Effector CD8-positive, alpha-beta T cell (primary cell): Measurements from ENCODE around the gene GNG12.

ENCODE experiments used
- DNase-seq: peaks from one replicate; lab custom pipeline; 2025; lab: John Stamatoyannopoulos, UW
- total RNA-seq, 4 experiments: gene quantifications; one replicate each; lab custom pipeline; 2026; lab: John Stamatoyannopoulos, UW

The GNG12 gene
- 0 to 1.3 (median 0.40) reads per million in 4 experiments for total RNA-seq

- no peak for DNase-seq
Measured at GRCh38 chr1:67832737-67833601, at the start of gene GNG12. GNG12 (minus strand) TSS chr1:67833467; CDS start chr1:67707686, 125,781 bp downstream.

- DNase-seq, result no peak
Measured at GRCh38 chr1:67882196-67882958, 49.1 kb upstream of the GNG12 start.

GRCh38 chr1:67880056-67880601 lies 46.9 kb upstream of the GNG12 start:
- no peak for DNase-seq

- DNase-seq, result no peak
Measured at GRCh38 chr1:67879485-67879884, 46.2 kb upstream of the GNG12 start.

GRCh38 chr1:67874501-67875111 lies 41.3 kb upstream of the GNG12 start:
- DNase-seq, result no peak

GRCh38 chr1:67869233-67869632 lies 36.0 kb upstream of the GNG12 start:
- DNase-seq, result no peak

GRCh38 chr1:67863637-67864036 lies 30.4 kb upstream of the GNG12 start:
- no peak for DNase-seq

- no peak for DNase-seq
Measured at GRCh38 chr1:67862685-67863084, 29.4 kb upstream of the GNG12 start.

- no peak for DNase-seq
Measured at GRCh38 chr1:67861856-67862516, 28.7 kb upstream of the GNG12 start.

GRCh38 chr1:67860776-67861175 lies 27.5 kb upstream of the GNG12 start:
- DNase-seq, result no peak

GRCh38 chr1:67856921-67857320 lies 23.7 kb upstream of the GNG12 start:
- no peak for DNase-seq

- no peak for DNase-seq
Measured at GRCh38 chr1:67855961-67856360, 22.7 kb upstream of the GNG12 start.

GRCh38 chr1:67855444-67855843 lies 22.2 kb upstream of the GNG12 start:
- DNase-seq, result no peak

- DNase-seq, result no peak
Measured at GRCh38 chr1:67853704-67854103, 20.4 kb upstream of the GNG12 start.

- no peak for DNase-seq
Measured at GRCh38 chr1:67851800-67852199, 18.5 kb upstream of the GNG12 start.

GRCh38 chr1:67850611-67851075 lies 17.4 kb upstream of the GNG12 start:
- DNase-seq, result no peak

GRCh38 chr1:67850151-67850551 lies 16.9 kb upstream of the GNG12 start:
- no peak for DNase-seq

GRCh38 chr1:67847466-67847865 lies 14.2 kb upstream of the GNG12 start:
- DNase-seq, result no peak

GRCh38 chr1:67846538-67846937 lies 13.3 kb upstream of the GNG12 start:
- no peak for DNase-seq

GRCh38 chr1:67844988-67845387 lies 11.7 kb upstream of the GNG12 start:
- DNase-seq, result no peak

- DNase-seq, result no peak
Measured at GRCh38 chr1:67843746-67844145, 10.5 kb upstream of the GNG12 start.

- DNase-seq, result no peak
Measured at GRCh38 chr1:67843331-67843730, 10.1 kb upstream of the GNG12 start.
